ENCODE results near the gene RORB.

GRCh38 chr9:74498621-74499095 is 1.5 kb downstream of the RORB start:
- TF ChIP-seq CTCF (conservative IDR thresholded peaks at IDR 0.05; ENCODE audit: low read length) (no peak), EZH2phosphoT487 (IDR thresholded peaks at IDR 0.05; ENCODE audit: borderline replicate concordance, low read depth, low read length) (no peak)
